Activated naive CD8-positive, alpha-beta T cell treated with anti-CD3 and anti-CD28 coated beads, Interleukin-2, amount 10 ng/mL, durations not matched to agents 7 days and 5 days (primary cell): ENCODE results near the gene VHLL. TPM values are rescaled to one million over a fixed set of nuclear protein-coding genes. Genes with fewer than 3 reads are reported as not detected.

Source experiments
- ATAC-seq: fragments of 150-1000 bp; cut with Tn5 transposase; one replicate; pipeline ENCODE4 v1.10.0; 2021; ENCODE audit warnings: low read depth, moderate library complexity
- POLR2A ChIA-PET: fragments of 350-600 bp; sonication (Branson Sonifier 250); formaldehyde crosslinking; loops from one replicate; lab custom pipeline; 2021; ENCODE audit warnings: antibody characterized with exemption; lab: Charles Lee
- DNase-seq: peaks from one replicate; pipeline ENCODE4 v3.0.0; 2021
- H3K27ac Mint-ChIP-seq: one replicate; pipeline ENCODE4 v1.8.0; 2022; ENCODE audit warnings: mild to moderate bottlenecking, mixed read lengths
- H3K27me3 Mint-ChIP-seq: one replicate; pipeline ENCODE4 v1.8.0; 2022; ENCODE audit warnings: mild to moderate bottlenecking, moderate library complexity, mixed read lengths
- H3K36me3 Mint-ChIP-seq: one replicate; pipeline ENCODE4 v1.8.0; 2021; ENCODE audit warnings: mild to moderate bottlenecking, mixed read lengths
- H3K4me1 Mint-ChIP-seq: one replicate; pipeline ENCODE4 v1.8.0; 2021; ENCODE audit warnings: mixed read lengths
- H3K4me3 Mint-ChIP-seq: one replicate; pipeline ENCODE4 v1.8.0; 2022; ENCODE audit warnings: mild to moderate bottlenecking, moderate library complexity, mixed read lengths
- H3K9me3 Mint-ChIP-seq: one replicate; pipeline ENCODE4 v1.8.0; 2021; ENCODE audit warnings: mixed read lengths
- total RNA-seq, 2 experiments: library from RNA; stranded (reverse); gene quantifications; one replicate each; pipeline ENCODE4 v1.2.3, GENCODE V29; 2021

The VHLL gene
- total RNA-seq, 2 experiments from 2014 or later, result not detected

- no peak for ATAC-seq
- H3K9me3 Mint-ChIP-seq, result no peaks in the 10 kb centered on the region
- no peaks in the 10 kb centered on the region for H3K27me3 Mint-ChIP-seq
- DNase-seq, result no peak
- H3K4me1 Mint-ChIP-seq, result peaks cover 27% of the 10 kb centered on the region
- H3K36me3 Mint-ChIP-seq, result peaks cover 9% of the 10 kb centered on the region
- no peak overlapping the region for H3K4me3 Mint-ChIP-seq
- POLR2A ChIA-PET, result no interaction called here
- H3K27ac Mint-ChIP-seq, result no peak overlapping the region
Measured at GRCh38 chr1:156284757-156285156, 14.3 kb downstream of the VHLL start.

- Mint-ChIP-seq H3K9me3 (no peaks in the 10 kb centered on the region), H3K4me1 (peaks cover 27% of the 10 kb centered on the region), H3K27me3 (no peaks in the 10 kb centered on the region), H3K27ac (peak within 1 kb of the TSS; percentile 95), H3K4me3 (peak within 1 kb of the TSS; percentile 94), H3K36me3 (peaks cover 9% of the 10 kb centered on the region)
- no peak for ATAC-seq
- POLR2A ChIA-PET, result interaction anchor here (1.1 to 4.2 kb wide), 4 partner anchors 10 to 71 kb away, joined by 3 to 24 read pairs (median 20); partner anchors contain the start of genes GLMP and PMF1
- no peak for DNase-seq
Measured at GRCh38 chr1:156284112-156284511, 15.0 kb downstream of the VHLL start, which contains the start of gene TMEM79. Gene TMEM79 (plus strand): TSS chr1:156284325. CDS start chr1:156285227, 902 bp downstream.

GRCh38 chr1:156283521-156283920, 15.6 kb downstream of the VHLL start:
- POLR2A ChIA-PET, result interaction anchor here (1.1 to 4.2 kb wide), 14 partner anchors 11 to 136 kb away, joined by 3 to 24 read pairs (median 7); partner anchors contain the start of genes GLMP, PMF1 and SLC25A44
- H3K4me3 Mint-ChIP-seq, result peak overlapping the region; percentile 94
- H3K27ac Mint-ChIP-seq, result peak overlapping the region; percentile 95
- no peaks in the 10 kb centered on the region for H3K9me3 Mint-ChIP-seq
- H3K36me3 Mint-ChIP-seq, result peaks cover 6% of the 10 kb centered on the region
- ATAC-seq (no peak), DNase-seq (no peak)
- H3K27me3 Mint-ChIP-seq, result no peaks in the 10 kb centered on the region
- peaks cover 27% of the 10 kb centered on the region for H3K4me1 Mint-ChIP-seq

GRCh38 chr1:156282479-156283222, 16.5 kb downstream of the VHLL start, which contains the start of gene SMG5:
Gene SMG5 (minus strand): TSS chr1:156282825. CDS start chr1:156282680, 145 bp downstream.
- H3K27ac Mint-ChIP-seq, result peak within 1 kb of the TSS; percentile 95
- DNase-seq (peak; percentile 95), ATAC-seq (peak; percentile 91)
- POLR2A ChIA-PET, result interaction anchor here (0.6 to 4.2 kb wide), 26 partner anchors 8 to 447 kb away, joined by 3 to 24 read pairs (median 4); partner anchors contain the start of genes GLMP, KHDC4, PMF1 and SEMA4A
- peak within 1 kb of the TSS; percentile 94 for H3K4me3 Mint-ChIP-seq
- H3K27me3 Mint-ChIP-seq, result no peaks in the 10 kb centered on the region
- peaks cover 12% of the 10 kb centered on the region for H3K36me3 Mint-ChIP-seq
- no peaks in the 10 kb centered on the region for H3K9me3 Mint-ChIP-seq
- H3K4me1 Mint-ChIP-seq, result peaks cover 27% of the 10 kb centered on the region

- no peaks in the 10 kb centered on the region for H3K27me3 Mint-ChIP-seq
- ATAC-seq, result no peak
- no peak for DNase-seq
- H3K4me3 Mint-ChIP-seq, result peak overlapping the region; percentile 94
- H3K4me1 Mint-ChIP-seq, result peaks cover 29% of the 10 kb centered on the region
- POLR2A ChIA-PET, result interaction anchor here (0.5 to 4.2 kb wide), 27 partner anchors 9 to 448 kb away, joined by 3 to 24 read pairs (median 4); partner anchors contain the start of genes GLMP, KHDC4, PMF1 and SEMA4A
- peaks cover 16% of the 10 kb centered on the region for H3K36me3 Mint-ChIP-seq
- no peaks in the 10 kb centered on the region for H3K9me3 Mint-ChIP-seq
- H3K27ac Mint-ChIP-seq, result peak overlapping the region; percentile 95
Measured at GRCh38 chr1:156281693-156282478, 17.2 kb downstream of the VHLL start.

GRCh38 chr1:156281281-156281680, 17.8 kb downstream of the VHLL start:
- peak overlapping the region; percentile 95 for H3K27ac Mint-ChIP-seq
- POLR2A ChIA-PET, result interaction anchor here (0.5 to 4.2 kb wide), 7 partner anchors 9 to 134 kb away, joined by 3 to 24 read pairs (median 8); partner anchors contain the start of genes PMF1 and SEMA4A
- peaks cover 17% of the 10 kb centered on the region for H3K36me3 Mint-ChIP-seq
- no peaks in the 10 kb centered on the region for H3K27me3 Mint-ChIP-seq
- H3K4me1 Mint-ChIP-seq, result peaks cover 29% of the 10 kb centered on the region
- ATAC-seq (peak; percentile 31), DNase-seq (peak; percentile 49)
- peak overlapping the region; percentile 94 for H3K4me3 Mint-ChIP-seq
- H3K9me3 Mint-ChIP-seq, result no peaks in the 10 kb centered on the region

GRCh38 chr1:156279837-156280236, 19.3 kb downstream of the VHLL start:
- H3K9me3 Mint-ChIP-seq, result no peaks in the 10 kb centered on the region
- H3K4me3 Mint-ChIP-seq, result peak overlapping the region; percentile 2
- no peak overlapping the region for H3K27ac Mint-ChIP-seq
- H3K36me3 Mint-ChIP-seq, result peaks cover 16% of the 10 kb centered on the region
- DNase-seq (no peak), ATAC-seq (no peak)
- H3K4me1 Mint-ChIP-seq, result peaks cover 29% of the 10 kb centered on the region
- no peaks in the 10 kb centered on the region for H3K27me3 Mint-ChIP-seq
- POLR2A ChIA-PET, result interaction anchor here (1.4 kb wide), 1 partner anchor 34 kb away, joined by 4 read pairs; no protein-coding TSS in a partner anchor

GRCh38 chr1:156276966-156277381, 22.1 kb downstream of the VHLL start:
- H3K27me3 Mint-ChIP-seq, result no peaks in the 10 kb centered on the region
- POLR2A ChIA-PET, result interaction anchor here (1.0 kb wide), 1 partner anchor 130 kb away, joined by 3 read pairs; no protein-coding TSS in a partner anchor
- no peak overlapping the region for H3K4me3 Mint-ChIP-seq
- no peak overlapping the region for H3K27ac Mint-ChIP-seq
- H3K9me3 Mint-ChIP-seq, result no peaks in the 10 kb centered on the region
- peaks cover 32% of the 10 kb centered on the region for H3K36me3 Mint-ChIP-seq
- H3K4me1 Mint-ChIP-seq, result peaks cover 22% of the 10 kb centered on the region
- DNase-seq (no peak), ATAC-seq (no peak)

GRCh38 chr1:156276532-156276931, 22.6 kb downstream of the VHLL start:
- H3K4me1 Mint-ChIP-seq, result peaks cover 20% of the 10 kb centered on the region
- H3K27me3 Mint-ChIP-seq, result no peaks in the 10 kb centered on the region
- H3K9me3 Mint-ChIP-seq, result no peaks in the 10 kb centered on the region
- H3K27ac Mint-ChIP-seq, result no peak overlapping the region
- no peak for ATAC-seq
- DNase-seq, result no peak
- H3K36me3 Mint-ChIP-seq, result peaks cover 36% of the 10 kb centered on the region
- H3K4me3 Mint-ChIP-seq, result no peak overlapping the region
- POLR2A ChIA-PET, result interaction anchor here (1.0 kb wide), 1 partner anchor 129 kb away, joined by 3 read pairs; no protein-coding TSS in a partner anchor

- peaks cover 3% of the 10 kb centered on the region for H3K4me1 Mint-ChIP-seq
- POLR2A ChIA-PET, result interaction anchor here (3.9 kb wide), 1 partner anchor 12 kb away, joined by 24 read pairs; the partner anchor contains the start of genes SMG5 and TMEM79
- ATAC-seq (no peak), DNase-seq (no peak)
- peaks cover 49% of the 10 kb centered on the region for H3K36me3 Mint-ChIP-seq
- no peak overlapping the region for H3K27ac Mint-ChIP-seq
- H3K27me3 Mint-ChIP-seq, result no peaks in the 10 kb centered on the region
- no peaks in the 10 kb centered on the region for H3K9me3 Mint-ChIP-seq
- no peak overlapping the region for H3K4me3 Mint-ChIP-seq
Measured at GRCh38 chr1:156270314-156270713, 28.8 kb downstream of the VHLL start.

- Mint-ChIP-seq H3K9me3 (no peaks in the 10 kb centered on the region), H3K27me3 (no peaks in the 10 kb centered on the region), H3K27ac (no peak overlapping the region), H3K4me3 (no peak overlapping the region), H3K36me3 (peaks cover 51% of the 10 kb centered on the region), H3K4me1 (peaks cover 1% of the 10 kb centered on the region)
- POLR2A ChIA-PET, result interaction anchor here (1.2 kb wide), 1 partner anchor 14 kb away, joined by 3 read pairs; the partner anchor contains the start of gene SMG5
- DNase-seq (no peak), ATAC-seq (no peak)
Measured at GRCh38 chr1:156268336-156268735, 30.8 kb downstream of the VHLL start.

GRCh38 chr1:156266051-156266450, 33.1 kb downstream of the VHLL start:
- Mint-ChIP-seq H3K36me3 (peaks cover 40% of the 10 kb centered on the region), H3K4me1 (peaks cover 1% of the 10 kb centered on the region)
- no peak for ATAC-seq

More at GRCh38 chr1:156266051-156266450, 33.1 kb downstream of the VHLL start:
- H3K27ac Mint-ChIP-seq, result no peak overlapping the region
- POLR2A ChIA-PET, result no interaction called here
- DNase-seq, result no peak
- H3K9me3 Mint-ChIP-seq, result no peaks in the 10 kb centered on the region
- no peak overlapping the region for H3K4me3 Mint-ChIP-seq
- no peaks in the 10 kb centered on the region for H3K27me3 Mint-ChIP-seq
